ENCODE results near the gene PLCL1.

PLCL1 gene

DNA sequence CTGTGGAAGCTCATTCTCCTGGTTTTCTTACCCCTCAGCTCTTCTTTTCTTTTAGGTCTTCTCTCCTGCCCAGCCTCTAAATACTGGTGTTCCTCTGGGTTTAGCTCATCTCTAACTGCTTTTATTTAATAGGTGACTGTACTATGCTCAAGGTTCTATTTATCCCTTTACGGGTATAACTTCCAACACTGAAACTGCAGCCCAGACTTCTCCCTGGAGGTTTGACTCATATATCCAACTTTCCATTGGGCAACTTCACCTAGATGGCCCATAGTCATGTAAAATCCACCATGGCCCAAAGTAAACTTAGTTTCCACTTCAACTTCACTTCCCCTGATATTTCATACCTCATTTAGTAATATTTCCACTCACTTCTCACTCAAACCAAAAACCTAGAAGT, 273.1 kb downstream of the PLCL1 start:
- no peak overlapping the region for H3K27ac Mint-ChIP-seq
- no peak for DNase-seq
- H3K36me3 Mint-ChIP-seq (ENCODE audit: low read depth): no peaks in the 10 kb centered on the region
- no peak overlapping the region for H3K4me3 Mint-ChIP-seq
- no peaks in the 10 kb centered on the region for H3K9me3 Mint-ChIP-seq
- H3K4me1 Mint-ChIP-seq (ENCODE audit: low read depth): peaks cover 17% of the 10 kb centered on the region
- no peaks in the 10 kb centered on the region for H3K27me3 Mint-ChIP-seq

DNA sequence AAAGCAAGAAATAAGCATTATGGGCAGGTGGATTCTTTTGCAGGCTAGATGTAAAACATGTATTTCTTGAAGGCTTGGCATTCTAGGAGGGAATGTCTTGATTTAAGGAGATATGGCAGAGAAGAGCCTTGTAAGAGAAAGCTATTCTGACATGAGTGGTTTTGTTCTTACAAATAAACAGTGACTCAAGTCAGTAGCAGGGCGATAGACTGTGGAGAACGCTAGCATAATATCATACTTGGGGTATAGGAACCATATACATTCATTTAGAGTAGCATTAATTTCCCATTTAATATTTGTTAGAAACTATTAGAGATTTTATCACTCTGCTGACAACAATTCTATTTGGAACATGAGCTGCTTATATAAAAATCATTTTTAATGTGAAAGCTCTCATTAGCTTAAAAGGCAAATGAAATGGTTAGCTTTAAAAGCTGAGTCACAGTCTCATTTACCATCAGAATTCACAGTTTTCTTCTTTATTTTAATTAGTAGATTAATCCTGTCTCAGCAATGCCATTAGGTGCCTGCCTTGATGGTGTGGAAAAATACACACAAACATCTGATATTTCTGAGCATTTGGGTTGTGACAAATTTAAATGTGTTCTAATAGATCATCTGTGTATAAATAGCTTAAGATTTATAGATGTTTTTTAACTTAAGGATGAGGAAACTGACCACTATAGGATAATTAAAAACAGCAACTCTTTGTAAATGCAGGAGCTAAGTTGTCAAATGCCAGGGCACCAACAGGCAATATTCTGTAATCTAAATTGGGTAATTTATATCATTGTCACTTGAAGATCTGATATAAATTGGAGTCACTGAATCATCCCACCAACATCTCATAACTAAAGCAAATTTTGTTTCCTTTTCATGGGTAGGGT, 276.7 kb downstream of the PLCL1 start:
- H3K27me3 Mint-ChIP-seq: no peaks in the 10 kb centered on the region
- H3K4me3 Mint-ChIP-seq: no peak overlapping the region
- H3K36me3 Mint-ChIP-seq (ENCODE audit: low read depth): peaks cover 18% of the 10 kb centered on the region
- H3K4me1 Mint-ChIP-seq (ENCODE audit: low read depth): peaks cover 15% of the 10 kb centered on the region
- no peaks in the 10 kb centered on the region for H3K9me3 Mint-ChIP-seq
- no peak overlapping the region for H3K27ac Mint-ChIP-seq
- no peak for DNase-seq

DNA sequence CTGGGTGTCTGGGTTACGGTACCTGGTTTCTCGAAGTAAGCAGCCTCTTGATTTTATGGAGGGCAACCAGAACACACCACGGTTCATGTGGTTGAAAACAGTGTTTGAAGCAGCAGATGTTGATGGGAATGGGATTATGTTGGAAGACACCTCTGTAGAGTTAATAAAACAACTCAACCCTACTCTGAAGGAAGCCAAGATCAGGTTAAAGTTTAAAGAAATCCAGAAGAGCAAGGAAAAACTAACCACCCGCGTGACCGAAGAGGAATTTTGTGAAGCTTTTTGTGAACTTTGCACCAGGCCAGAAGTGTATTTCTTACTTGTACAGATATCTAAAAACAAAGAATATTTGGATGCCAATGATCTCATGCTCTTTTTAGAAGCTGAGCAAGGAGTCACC, 279.8 kb downstream of the PLCL1 start:
- DNase-seq: no peak
- Mint-ChIP-seq H3K9me3 (no peaks in the 10 kb centered on the region), H3K4me1 (ENCODE audit: low read depth) (peaks cover 8% of the 10 kb centered on the region), H3K27me3 (no peaks in the 10 kb centered on the region), H3K36me3 (ENCODE audit: low read depth) (peaks cover 25% of the 10 kb centered on the region), H3K27ac (no peak overlapping the region), H3K4me3 (no peak overlapping the region)

DNA sequence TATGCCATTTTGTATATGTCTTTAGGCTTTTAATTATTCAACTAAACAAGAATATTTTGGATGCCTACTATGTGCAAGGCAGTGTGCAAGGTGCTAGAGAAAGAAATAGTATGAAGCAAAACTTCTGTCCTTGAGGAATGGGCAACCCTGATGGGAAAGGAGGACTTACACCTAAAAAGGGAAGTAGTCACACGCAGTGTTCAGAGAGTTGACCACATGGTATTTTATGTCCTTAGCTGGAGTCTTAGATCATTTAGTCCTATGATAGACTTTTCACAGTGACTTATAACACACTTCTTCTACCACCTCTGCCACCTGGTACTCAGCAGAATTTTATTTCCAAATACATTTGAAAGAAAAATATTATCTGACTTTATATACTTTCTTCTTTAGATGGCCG, 291.6 kb downstream of the PLCL1 start:
- Mint-ChIP-seq H3K27me3 (no peaks in the 10 kb centered on the region), H3K4me3 (no peak overlapping the region), H3K9me3 (no peaks in the 10 kb centered on the region), H3K4me1 (ENCODE audit: low read depth) (peaks cover 8% of the 10 kb centered on the region), H3K27ac (no peak overlapping the region), H3K36me3 (ENCODE audit: low read depth) (peaks cover 2% of the 10 kb centered on the region)
- no peak for DNase-seq

DNA sequence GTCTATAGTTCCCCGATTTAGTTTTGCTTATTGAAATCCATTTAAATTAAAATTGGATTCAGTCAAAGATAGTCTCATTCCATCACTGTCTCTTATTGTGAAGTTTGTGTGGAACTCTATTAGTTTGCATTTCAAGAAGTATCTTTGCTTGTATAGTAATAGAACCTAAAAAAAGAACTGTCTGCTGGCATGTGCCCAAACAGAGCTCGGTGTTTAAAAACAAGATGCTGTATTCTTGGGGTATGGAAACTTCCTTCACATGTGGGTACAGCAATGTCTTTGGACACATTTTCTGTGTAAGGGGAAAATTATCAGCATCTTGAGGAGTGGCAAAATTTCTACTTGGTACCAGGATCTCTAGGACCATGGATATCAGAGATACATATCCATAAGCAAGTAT, 292.6 kb downstream of the PLCL1 start:
- Mint-ChIP-seq H3K4me1 (ENCODE audit: low read depth) (peaks cover 8% of the 10 kb centered on the region), H3K9me3 (no peaks in the 10 kb centered on the region), H3K4me3 (no peak overlapping the region), H3K36me3 (ENCODE audit: low read depth) (peaks cover 7% of the 10 kb centered on the region), H3K27me3 (no peaks in the 10 kb centered on the region), H3K27ac (no peak overlapping the region)
- DNase-seq: no peak

DNA sequence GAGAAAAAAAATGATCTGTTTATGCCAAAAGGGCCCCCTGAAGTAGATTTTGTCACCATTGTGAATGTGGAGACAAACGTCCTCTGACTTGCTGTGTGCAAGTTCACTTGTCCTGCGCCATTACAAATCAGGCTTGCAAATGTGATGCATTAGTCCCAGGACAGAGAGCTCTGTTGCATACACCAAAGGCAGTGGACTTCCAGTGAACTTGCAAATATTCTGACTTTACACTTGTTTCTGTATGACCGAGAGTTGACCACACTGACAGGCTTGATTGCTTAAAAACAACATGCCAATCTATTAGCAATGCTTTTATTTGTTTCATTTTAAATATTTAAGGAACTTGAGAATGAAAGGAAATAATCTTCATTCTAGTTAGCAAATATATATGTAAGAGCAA, 293.2 kb downstream of the PLCL1 start:
- DNase-seq: no peak
- no peaks in the 10 kb centered on the region for H3K27me3 Mint-ChIP-seq

DNA sequence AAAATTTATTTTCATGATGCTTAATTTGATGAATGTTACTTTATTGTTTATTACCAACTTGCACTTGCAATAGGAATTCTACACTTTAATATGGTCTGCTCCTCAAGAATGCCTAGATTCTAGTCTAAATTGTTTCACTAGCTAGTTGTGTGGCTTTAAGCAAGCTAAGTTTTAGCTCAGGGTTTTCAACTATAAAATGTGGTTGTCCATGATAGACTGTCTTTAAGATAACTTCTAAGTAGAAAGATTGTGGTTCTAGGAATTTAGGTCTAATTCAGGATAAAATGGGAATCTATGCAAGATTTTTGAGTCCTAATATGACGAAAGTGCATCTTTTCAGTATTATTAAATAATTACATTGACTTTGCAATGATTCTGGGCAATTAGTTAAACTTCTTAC, 294.0 kb downstream of the PLCL1 start:
- H3K9me3 Mint-ChIP-seq: no peaks in the 10 kb centered on the region
- DNase-seq: no peak
- peaks cover 18% of the 10 kb centered on the region for H3K36me3 Mint-ChIP-seq (ENCODE audit: low read depth)
- no peaks in the 10 kb centered on the region for H3K27me3 Mint-ChIP-seq
- H3K27ac Mint-ChIP-seq: no peak overlapping the region
- H3K4me1 Mint-ChIP-seq (ENCODE audit: low read depth): peaks cover 8% of the 10 kb centered on the region
- no peak overlapping the region for H3K4me3 Mint-ChIP-seq

More for the DNA sequence above, 293.2 kb downstream of the PLCL1 start:
- no peak overlapping the region for H3K4me3 Mint-ChIP-seq
- H3K36me3 Mint-ChIP-seq (ENCODE audit: low read depth): peaks cover 14% of the 10 kb centered on the region
- H3K9me3 Mint-ChIP-seq: no peaks in the 10 kb centered on the region
- H3K4me1 Mint-ChIP-seq (ENCODE audit: low read depth): peaks cover 8% of the 10 kb centered on the region
- no peak overlapping the region for H3K27ac Mint-ChIP-seq

DNA sequence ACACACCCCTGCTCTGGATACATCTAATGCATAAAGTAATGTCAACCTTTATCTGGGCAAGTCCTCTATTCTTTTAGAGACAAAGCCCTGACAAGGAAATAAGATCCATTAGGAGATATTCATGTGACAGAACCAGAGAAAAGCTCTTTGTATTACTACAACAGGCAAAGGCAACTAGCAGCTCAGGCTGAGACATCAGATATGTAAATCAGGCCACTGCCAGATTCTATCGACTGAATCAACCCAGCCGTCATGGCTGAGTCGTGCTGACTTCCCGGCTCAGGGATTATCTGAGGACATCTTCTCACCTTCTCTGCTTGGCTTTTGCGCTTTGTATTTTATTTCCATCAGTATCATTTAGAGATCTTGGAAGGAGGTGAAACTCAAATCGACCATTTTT, 294.5 kb downstream of the PLCL1 start:
- peaks cover 8% of the 10 kb centered on the region for H3K4me1 Mint-ChIP-seq (ENCODE audit: low read depth)
- H3K4me3 Mint-ChIP-seq: no peak overlapping the region
- DNase-seq: no peak
- H3K27ac Mint-ChIP-seq: no peak overlapping the region
- H3K9me3 Mint-ChIP-seq: no peaks in the 10 kb centered on the region
- H3K36me3 Mint-ChIP-seq (ENCODE audit: low read depth): peaks cover 20% of the 10 kb centered on the region
- H3K27me3 Mint-ChIP-seq: no peaks in the 10 kb centered on the region

DNA sequence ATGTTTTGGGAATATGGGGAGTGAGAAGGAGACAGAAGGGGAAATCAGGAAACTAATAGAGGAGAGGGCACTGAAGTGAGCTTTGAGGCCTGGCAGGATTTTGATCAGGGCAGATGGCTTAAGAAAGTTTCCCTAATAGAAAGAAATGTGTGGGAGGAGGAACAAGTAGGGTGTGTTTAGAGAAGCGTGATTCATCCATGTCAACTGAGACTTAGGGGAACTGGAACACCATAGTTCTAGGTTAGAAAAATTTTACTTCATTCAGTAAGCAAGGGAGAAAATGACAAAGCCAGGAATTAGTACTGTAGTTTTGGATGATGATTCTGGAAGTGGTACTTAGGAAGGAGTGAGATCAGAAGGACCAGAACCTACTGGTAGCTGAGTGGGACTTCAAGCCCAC, 296.0 kb downstream of the PLCL1 start:
- peaks cover 34% of the 10 kb centered on the region for H3K36me3 Mint-ChIP-seq (ENCODE audit: low read depth)
- no peak for DNase-seq
- no peaks in the 10 kb centered on the region for H3K9me3 Mint-ChIP-seq
- H3K4me1 Mint-ChIP-seq (ENCODE audit: low read depth): peaks cover 8% of the 10 kb centered on the region
- H3K27ac Mint-ChIP-seq: no peak overlapping the region
- H3K4me3 Mint-ChIP-seq: no peak overlapping the region
- no peaks in the 10 kb centered on the region for H3K27me3 Mint-ChIP-seq

DNA sequence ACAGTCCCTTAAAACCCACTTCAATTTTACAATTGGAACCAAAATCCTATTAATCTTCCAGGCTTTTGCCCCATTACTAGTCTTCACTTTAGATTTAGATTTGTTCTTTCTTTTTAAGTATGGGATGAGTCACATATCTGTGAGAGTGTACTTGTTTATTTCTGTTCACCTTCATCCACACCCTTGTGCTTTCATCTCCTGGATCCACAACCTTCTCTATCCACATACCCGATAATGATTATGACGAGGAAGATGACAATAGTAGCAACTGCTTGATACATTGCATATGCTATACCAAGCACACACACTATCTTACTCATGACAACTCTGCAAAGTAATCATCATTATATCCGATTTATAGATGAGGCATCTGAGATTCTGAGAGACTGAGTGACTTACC, 297.3 kb downstream of the PLCL1 start:
- Mint-ChIP-seq H3K9me3 (no peaks in the 10 kb centered on the region), H3K27me3 (no peaks in the 10 kb centered on the region), H3K36me3 (ENCODE audit: low read depth) (peaks cover 40% of the 10 kb centered on the region), H3K4me3 (no peak overlapping the region), H3K27ac (no peak overlapping the region), H3K4me1 (ENCODE audit: low read depth) (peaks cover 8% of the 10 kb centered on the region)
- no peak for DNase-seq

DNA sequence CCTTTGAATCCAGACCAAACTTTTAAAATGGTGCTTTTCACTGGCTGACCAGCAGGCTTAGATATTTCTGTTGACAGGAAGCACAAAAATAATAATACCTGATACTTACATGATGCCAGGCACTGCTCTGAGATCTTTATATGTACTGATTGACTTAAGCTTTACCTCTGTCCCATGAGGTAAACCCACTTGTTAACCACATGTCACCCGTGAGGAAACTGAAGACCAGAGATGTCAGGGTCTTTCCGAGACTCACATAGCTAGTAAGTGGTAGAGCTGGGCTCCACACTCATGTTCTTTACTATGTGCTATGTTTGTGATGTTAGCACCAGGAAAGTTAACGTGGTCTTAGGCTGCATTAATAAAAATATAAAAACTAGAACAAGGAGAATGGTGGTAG, 297.7 kb downstream of the PLCL1 start:
- H3K4me1 Mint-ChIP-seq (ENCODE audit: low read depth): peaks cover 8% of the 10 kb centered on the region
- no peaks in the 10 kb centered on the region for H3K27me3 Mint-ChIP-seq
- H3K27ac Mint-ChIP-seq: no peak overlapping the region
- DNase-seq: no peak
- peaks cover 40% of the 10 kb centered on the region for H3K36me3 Mint-ChIP-seq (ENCODE audit: low read depth)
- no peaks in the 10 kb centered on the region for H3K9me3 Mint-ChIP-seq
- H3K4me3 Mint-ChIP-seq: no peak overlapping the region

DNA sequence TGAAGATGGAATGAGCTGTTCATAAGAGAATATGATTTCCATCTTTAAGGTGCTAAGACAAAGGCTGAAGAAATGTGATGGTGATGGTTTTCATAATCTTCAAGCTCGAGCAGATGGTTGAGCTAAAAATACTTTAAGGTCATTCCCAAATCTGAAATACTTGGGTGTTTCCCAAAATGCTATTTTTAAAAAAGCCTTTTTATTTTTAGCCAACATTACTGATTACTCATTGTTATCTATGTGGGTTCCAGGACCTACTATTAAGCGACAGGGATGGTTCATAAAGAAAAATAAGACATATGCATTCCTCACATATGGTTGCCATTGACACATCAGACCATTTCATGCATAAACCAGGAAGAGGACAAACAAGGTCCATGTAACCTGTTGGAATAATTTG, 298.5 kb downstream of the PLCL1 start:
- DNase-seq: no peak
- Mint-ChIP-seq H3K27me3 (no peaks in the 10 kb centered on the region), H3K9me3 (no peaks in the 10 kb centered on the region), H3K4me3 (no peak overlapping the region), H3K36me3 (ENCODE audit: low read depth) (peaks cover 40% of the 10 kb centered on the region), H3K4me1 (ENCODE audit: low read depth) (peaks cover 8% of the 10 kb centered on the region), H3K27ac (no peak overlapping the region)

DNA sequence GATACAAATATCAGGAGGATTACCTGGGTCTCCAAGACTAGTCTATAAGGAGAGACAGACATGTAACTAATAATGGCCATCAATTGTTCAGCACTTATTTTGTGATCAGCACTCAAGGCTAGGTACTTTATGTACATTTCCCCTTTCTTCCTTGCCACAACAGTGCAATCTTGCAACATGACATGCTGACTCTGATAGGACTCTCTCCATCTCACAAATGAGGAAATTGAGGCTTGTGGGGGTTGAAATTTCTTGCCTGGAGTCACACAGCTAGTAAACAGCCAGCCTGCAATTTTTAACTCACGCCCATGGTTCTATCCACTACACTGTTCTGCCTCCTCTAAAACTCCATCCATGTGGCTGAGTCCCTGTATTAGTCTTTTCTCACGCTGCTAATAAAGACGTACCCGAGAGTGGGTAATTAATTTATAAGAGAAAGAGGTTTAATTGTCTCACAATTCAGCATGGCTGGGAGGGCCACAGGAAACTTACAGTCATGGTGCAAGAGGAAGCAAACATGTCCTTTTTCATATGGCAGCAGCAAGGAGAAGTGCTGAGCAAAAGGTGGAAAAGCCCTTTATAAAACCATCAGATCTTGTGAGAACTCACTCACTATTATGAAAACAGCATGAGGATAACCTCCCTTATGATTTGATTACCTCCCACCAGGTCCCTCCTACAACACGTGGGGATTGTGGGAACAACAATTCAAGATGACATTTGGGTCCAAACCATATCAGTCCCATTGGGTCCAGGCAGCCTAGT, 302.4 kb downstream of the PLCL1 start:
- peaks cover 35% of the 10 kb centered on the region for H3K36me3 Mint-ChIP-seq (ENCODE audit: low read depth)
- H3K9me3 Mint-ChIP-seq: no peaks in the 10 kb centered on the region

DNA sequence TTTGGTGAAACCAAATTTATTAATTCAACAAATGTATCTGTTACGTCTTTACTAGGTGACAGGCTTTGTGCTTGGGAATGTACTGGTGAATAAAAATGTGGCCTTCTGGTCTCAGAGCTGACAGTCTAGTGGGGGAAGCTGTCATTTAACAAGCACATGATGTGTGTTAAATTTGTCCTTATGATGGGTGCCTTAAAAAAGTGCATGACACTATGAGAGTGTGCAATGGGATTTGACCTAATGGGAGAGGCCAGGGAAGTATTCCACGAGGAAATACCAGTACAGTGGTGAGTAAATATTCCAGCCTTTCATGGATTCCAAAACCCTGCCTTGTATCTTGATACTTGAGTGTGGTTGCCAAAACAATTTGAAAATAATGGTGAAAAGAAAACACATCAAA, 308.9 kb downstream of the PLCL1 start:
- no peaks in the 10 kb centered on the region for H3K9me3 Mint-ChIP-seq
- H3K4me1 Mint-ChIP-seq (ENCODE audit: low read depth): peaks cover 5% of the 10 kb centered on the region
- no peak overlapping the region for H3K27ac Mint-ChIP-seq
- no peak overlapping the region for H3K4me3 Mint-ChIP-seq
- no peaks in the 10 kb centered on the region for H3K27me3 Mint-ChIP-seq
- H3K36me3 Mint-ChIP-seq (ENCODE audit: low read depth): peaks cover 1% of the 10 kb centered on the region
- no peak for DNase-seq

More for the DNA sequence above, 302.4 kb downstream of the PLCL1 start:
- Mint-ChIP-seq H3K27ac (no peak overlapping the region), H3K4me3 (no peak overlapping the region), H3K27me3 (no peaks in the 10 kb centered on the region), H3K4me1 (ENCODE audit: low read depth) (no peaks in the 10 kb centered on the region)
- DNase-seq: no peak

DNA sequence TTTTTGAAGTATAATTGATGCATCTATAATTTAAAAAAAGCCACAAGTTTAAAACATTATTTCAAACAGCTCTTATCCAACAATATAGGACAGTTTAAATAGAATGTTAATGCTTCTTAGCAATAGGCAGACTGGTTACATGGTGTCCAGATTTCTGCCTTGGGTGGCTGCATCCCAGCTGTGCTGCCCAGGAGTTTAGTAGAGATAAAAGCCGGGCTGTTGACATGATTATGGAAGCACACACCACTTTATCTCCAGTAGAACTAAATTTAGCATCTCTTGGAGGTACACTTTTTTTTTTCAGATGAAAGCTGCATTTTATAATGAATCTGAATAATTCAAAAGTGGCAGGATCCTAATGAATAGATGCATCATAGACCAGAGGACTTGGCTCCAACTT, 309.7 kb downstream of the PLCL1 start:
- Mint-ChIP-seq H3K27ac (no peak overlapping the region), H3K27me3 (no peaks in the 10 kb centered on the region)
- DNase-seq: no peak

More for the DNA sequence above, 309.7 kb downstream of the PLCL1 start:
- no peaks in the 10 kb centered on the region for H3K9me3 Mint-ChIP-seq
- peaks cover 1% of the 10 kb centered on the region for H3K36me3 Mint-ChIP-seq (ENCODE audit: low read depth)
- H3K4me1 Mint-ChIP-seq (ENCODE audit: low read depth): peaks cover 5% of the 10 kb centered on the region
- H3K4me3 Mint-ChIP-seq: no peak overlapping the region

Measured in activated T-cell treated with anti-CD3 and anti-CD28 coated beads, Interleukin-2, amount 50 U/mL, for 24 hours (primary cell).